HepG2 (cell line): ENCODE results near the gene SLC15A1. TPM values are rescaled to one million over a fixed set of nuclear protein-coding genes. Genes with fewer than 3 reads are reported as not detected.

Source experiments
- ATAC-seq: fragments of 200-7000 bp; cut with Tn5 transposase; 3 replicates; pipeline ENCODE4 v1.9.1; 2020; ENCODE audit warnings: mild to moderate bottlenecking, moderate library complexity
- BruUV-seq: library from RNA; stranded (reverse); fragments of 400-500 nt; replicated peaks from 2 replicates; lab custom pipeline; 2021; lab: Mats Ljungman, UMichigan
- CTCF ChIA-PET: fragments of 300-600 bp; formaldehyde crosslinking; extraction: SDS; loops from one replicate; lab custom pipeline; 2021; ENCODE audit warnings: low total read pairs, inconsistent platforms, low intra/inter-chr PET ratio; lab: Yijun Ruan, JAX
- POLR2A ChIA-PET: fragments of 350-600 bp; sonication (Branson Sonifier 250); formaldehyde crosslinking; loops from one replicate; lab custom pipeline; 2020; ENCODE audit warnings: antibody characterized with exemption, inconsistent platforms; lab: Yijun Ruan, JAX
- DNase-seq: peaks from one replicate; pipeline ENCODE4 v3.0.0-alpha.2; 2015; ENCODE audit warnings: low spot score
- FAIRE-seq: peaks from 3 replicates; lab custom pipeline; 2011; peaks lifted over from hg19 to GRCh38; lab: Jason Lieb, UNC
- H2AFZ ChIP-seq: one replicate; pipeline ENCODE4 v1.6.1; 2011; ENCODE audit warnings: low read length, inconsistent platforms
- H3K27ac ChIP-seq: fragments of 300-600 bp; 3 replicates; pipeline ENCODE4 v1.8.0; 2011; ENCODE audit warnings: mixed run types, mild to moderate bottlenecking, mixed read lengths, low read length, inconsistent platforms; ENCODE audit not compliant: insufficient read depth; ENCODE audit errors: extremely low read length
- H3K27me3 ChIP-seq, 2 experiments: fragments of 200-600 bp in 1 of 2; 2 replicates in 1 of 2; 3 replicates in 1 of 2; pipeline versions ENCODE4 v1.6.0 to v1.8.0; 2011; ENCODE audit warnings: low read length in 2 of 2, mild to moderate bottlenecking in 2 of 2, moderate library complexity in 2 of 2, inconsistent platforms in 1 of 2; ENCODE audit not compliant: insufficient read depth in 2 of 2, control insufficient read depth in 1 of 2
- H3K36me3 ChIP-seq, 2 experiments: fragments of 200-600 bp in 1 of 2; replicated peaks in 1 of 2; 2 replicates in 1 of 2; 3 replicates in 1 of 2; pipeline versions ENCODE4 v1.5.1 to v1.8.0; 2011; ENCODE audit warnings: low read length in 2 of 2, inconsistent platforms in 1 of 2; ENCODE audit not compliant: insufficient read depth in 2 of 2, control insufficient read depth in 1 of 2
- H3K4me1 ChIP-seq: 2 replicates; pipeline ENCODE4 v1.5.1; 2012; ENCODE audit warnings: low read length, inconsistent platforms; ENCODE audit not compliant: insufficient read depth
- H3K4me2 ChIP-seq: 2 replicates; pipeline ENCODE4 v1.6.0; 2011; ENCODE audit warnings: low read depth, low read length, inconsistent platforms
- H3K4me3 ChIP-seq, 3 experiments: fragments of 200-600 bp in 1 of 3; sonication (generic), shearing (Covaris generic) in 1 of 3; replicated peaks in 1 of 3; 2 replicates each; pipeline ENCODE4 v1.5.1; 2011 to 2016; ENCODE audit warnings: low read length in 3 of 3, inconsistent platforms in 2 of 3, low read depth in 2 of 3, mild to moderate bottlenecking in 2 of 3, control low read depth in 1 of 3, mixed read lengths in 1 of 3; ENCODE audit not compliant: insufficient read depth in 1 of 3
- H3K79me2 ChIP-seq: one replicate; pipeline ENCODE4 v1.6.1; 2011; ENCODE audit warnings: low read length, inconsistent platforms; ENCODE audit not compliant: insufficient read depth
- H3K9ac ChIP-seq: 2 replicates; pipeline ENCODE4 v1.6.0; 2011; ENCODE audit warnings: mild to moderate bottlenecking, low read depth, low read length, inconsistent platforms; ENCODE audit not compliant: insufficient read depth
- H3K9me3 ChIP-seq: 2 replicates; pipeline ENCODE4 v1.5.1; 2012; ENCODE audit warnings: mild to moderate bottlenecking, low read length
- H4K20me1 ChIP-seq: 2 replicates; pipeline ENCODE4 v1.6.0; 2011; ENCODE audit warnings: inconsistent platforms, mild to moderate bottlenecking, low read length, moderate library complexity; ENCODE audit not compliant: insufficient read depth
- CENPX ChIP-seq: sonication (generic); formaldehyde crosslinking; IDR thresholded peaks from 2 replicates; pipeline ENCODE4 v1.9.0; 2021; ENCODE audit warnings: mild to moderate bottlenecking, missing genetic modification reagents, moderate library complexity
- GABPB1 ChIP-seq: IDR thresholded peaks from 2 replicates; pipeline ENCODE4 v1.6.1; 2016; ENCODE audit warnings: mild to moderate bottlenecking, missing genetic modification reagents, moderate library complexity, missing compliant biosample characterization
- MAFF ChIP-seq: IDR thresholded peaks from 2 replicates; pipeline ENCODE4 v1.6.1; 2011; ENCODE audit warnings: low read depth, low read length, improper control_type of control experiment
- MAFK ChIP-seq, 2 experiments: IDR thresholded peaks in 1 of 2; conservative IDR thresholded peaks in 1 of 2; 2 replicates each; pipeline ENCODE4 v1.6.1; 2011; ENCODE audit warnings: improper control_type of control experiment in 2 of 2, low read length in 2 of 2
- PAF1 ChIP-seq: IDR thresholded peaks from 2 replicates; pipeline ENCODE4 v1.6.1; 2016; ENCODE audit warnings: missing genetic modification reagents, missing compliant biosample characterization
- SPEN ChIP-seq: sonication (generic); formaldehyde crosslinking; IDR thresholded peaks from 2 replicates; pipeline ENCODE4 v1.5.1; 2020; ENCODE audit warnings: low read depth, mild to moderate bottlenecking, missing genetic modification reagents
- ZNF260 ChIP-seq: sonication (generic); formaldehyde crosslinking; IDR thresholded peaks from 2 replicates; pipeline ENCODE4 v1.4.0; 2020; ENCODE audit warnings: missing genetic modification reagents, low read depth, mild to moderate bottlenecking, borderline replicate concordance
- WGBS: methylation state at CpG from one replicate; pipeline ENCODE4 v1.1.6; 2017; ENCODE audit warnings: low lambda C conversion rate; 5-methylcytosine and 5-hydroxymethylcytosine counted together
- in situ Hi-C: cut with HindIII; loops from 2 replicates; pipeline ENCODE4 v1.10.0; 2017; ENCODE audit warnings: low pct_unique_long_range_greater_than_20kb; ENCODE audit not compliant: extremely low pct_ligation_motif_present
- intact Hi-C: fragments of 100-400 bp; cut with micrococcal nuclease; formaldehyde crosslinking; loops from one replicate; pipeline ENCODE4 v1.10.0; 2022; ENCODE audit not compliant: unreplicated experiment
- polyA plus RNA-seq, 8 experiments: library from polyadenylated mRNA; depleted of rRNA in 3 of 8; stranded (reverse) in 7 of 8; unstranded in 1 of 8; fragments of >200 nt; fragmentation: Illumina TruSeq in 4 of 8; extraction: Trizol in 4 of 8; gene quantifications; 2 replicates each; pipeline versions ENCODE4 v1.2.1 to v1.2.3, GENCODE V29; 2011 to 2016; ENCODE audit warnings: low read depth in 4 of 8, missing spikeins in 1 of 8, mixed read lengths in 1 of 8; ENCODE audit not compliant: insufficient read depth in 1 of 8
- total RNA-seq, 5 experiments: library from RNA; depleted of rRNA; stranded (reverse); fragments of >200 nt; fragmentation: Illumina TruSeq; extraction: Trizol; gene quantifications; 2 replicates each; pipeline ENCODE4 v1.2.3, GENCODE V29; 2016; ENCODE audit warnings: low read depth in 1 of 5

The SLC15A1 gene
- total and polyA plus RNA-seq, 2 of the 13 experiments (the other 11 are each of a cell fraction or from before 2014, with no cell fraction given): 0.17 to 0.20 TPM

DNA sequence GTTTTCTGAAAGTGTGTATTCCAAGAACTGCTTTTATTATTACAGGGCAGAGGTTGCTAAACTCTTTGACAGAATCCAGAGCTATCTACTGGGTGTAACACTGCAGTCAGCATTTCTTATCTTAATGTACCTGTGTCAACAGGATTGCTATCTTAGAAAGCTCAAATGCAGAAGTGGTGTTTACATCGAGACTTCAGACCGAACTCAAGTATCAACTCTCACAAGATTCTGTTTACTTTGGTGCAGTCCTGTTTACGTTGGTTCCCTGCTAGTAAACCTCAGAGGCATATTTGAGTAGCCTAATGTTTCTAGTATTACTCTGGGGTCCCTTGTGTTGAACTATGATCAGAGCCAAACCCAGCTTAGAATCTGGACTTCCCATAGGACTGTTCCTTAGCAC is 20.5 kb downstream of the SLC15A1 start:
- CTCF ChIA-PET: no interaction called here
- BruUV-seq: no TSS peak
- no peak overlapping the region for H2AFZ ChIP-seq
- no peaks in the 10 kb centered on the region for H3K4me1 ChIP-seq
- POLR2A ChIA-PET: no interaction called here
- no peak overlapping the region for H3K4me3 ChIP-seq
- intact Hi-C loops: no loop called here
- 24% methylated on average over 3 of the region's 3 CpGs for WGBS
- in situ Hi-C loops: no loop called here
- no peak for TF ChIP-seq CENPX (CRISPR knock-in tag)
- 0 out of 2 replicates have a peak, but pooled peaks have one; percentile 12 for TF ChIP-seq MAFF
- TF ChIP-seq MAFK (conservative IDR thresholded peaks at IDR 0.05 in 1 of 2, IDR thresholded peaks at IDR 0.05 in 1 of 2; ENCODE audit: low read length in 2 of 2): peak; percentile 8 to 49; a peak in 2 of 4 replicates
- ATAC-seq: no peak
- FAIRE-seq: no peak
- H3K27me3 ChIP-seq: no peaks in the 10 kb centered on the region
- 0 out of 2 replicates have a peak, but pooled peaks cover 4% of the 10 kb centered on the region for H3K9me3 ChIP-seq
- H3K36me3 ChIP-seq: no peaks in the 10 kb centered on the region
- DNase-seq: no peak
- H4K20me1 ChIP-seq: no peaks in the 10 kb centered on the region
- no peak overlapping the region for H3K27ac ChIP-seq
- no peaks in the 10 kb centered on the region for H3K79me2 ChIP-seq
- H3K4me2 ChIP-seq: no peak overlapping the region
- no peak overlapping the region for H3K9ac ChIP-seq

DNA sequence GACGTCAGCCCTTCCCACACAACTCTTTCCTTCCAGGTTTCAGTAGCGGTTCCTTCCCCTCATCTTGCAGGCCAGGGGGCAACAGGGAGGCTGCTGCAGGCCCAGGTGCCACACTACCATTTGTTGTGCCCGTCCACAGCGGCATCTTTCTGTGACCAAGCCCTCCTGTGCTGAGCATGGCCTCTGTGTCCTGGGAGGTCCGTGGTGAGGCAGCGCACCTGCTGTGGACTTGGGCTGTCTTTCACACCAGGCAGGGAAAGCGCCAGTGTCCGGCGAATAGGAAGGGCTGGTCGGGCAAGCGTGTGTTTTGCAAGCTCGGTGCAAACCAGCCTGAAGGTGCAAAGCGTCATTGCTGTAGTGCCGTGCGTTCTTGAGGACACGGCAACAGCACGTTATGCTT is 21.4 kb downstream of the SLC15A1 start:
- intact Hi-C loops: no loop called here
- no peak overlapping the region for H3K4me2 ChIP-seq
- no peak overlapping the region for H3K9ac ChIP-seq
- H3K36me3 ChIP-seq: no peaks in the 10 kb centered on the region
- H3K79me2 ChIP-seq: no peaks in the 10 kb centered on the region
- H3K4me3 ChIP-seq: no peak overlapping the region
- 0 out of 2 replicates have a peak, but pooled peaks cover 4% of the 10 kb centered on the region for H3K9me3 ChIP-seq
- CTCF ChIA-PET: no interaction called here
- WGBS: 73% methylated on average over 17 of the region's 17 CpGs
- ATAC-seq: no peak
- TF ChIP-seq ZNF260 (CRISPR knock-in tag): no peak
- TF ChIP-seq GABPB1 (CRISPR knock-in tag): no peak
- TF ChIP-seq PAF1: no peak
- no peak for TF ChIP-seq SPEN
- TF ChIP-seq, all 625 proteins: peak for 0
- in situ Hi-C loops: no loop called here
- Histone ChIP-seq H4K20me1 (no peaks in the 10 kb centered on the region), H3K27ac (no peak overlapping the region), H3K27me3 (no peaks in the 10 kb centered on the region), H2AFZ (no peak overlapping the region), H3K4me1 (no peaks in the 10 kb centered on the region)
- no peak for DNase-seq
- no peak for FAIRE-seq
- POLR2A ChIA-PET: no interaction called here
- no TSS peak for BruUV-seq
